ENCODE data around the gene CNN1. TPM values are rescaled to one million over a fixed set of nuclear protein-coding genes. Genes with fewer than 3 reads are reported as not detected.
A peak's percentile ranks its signal among the peaks of the same experiment; 100 is the strongest.

Gene CNN1
- total and polyA plus RNA-seq, 2 of the 13 experiments (the other 11 are each of a cell fraction or from before 2014, with no cell fraction given): 0.70 to 1.1 TPM

- peak; percentile 66; the same call in 1 of the 2 replicates for TF ChIP-seq TIGD3 (CRISPR knock-in tag; IDR thresholded peaks at IDR 0.05; ENCODE audit: borderline replicate concordance)
- no peak for TF ChIP-seq U2AF2 (IDR thresholded peaks at IDR 0.05; ENCODE audit: low read depth, low read length)
- TF ChIP-seq ZNF713 (CRISPR knock-in tag; IDR thresholded peaks at IDR 0.05): 0 out of 2 replicates have a peak, but pooled peaks have one; percentile 72
- TF ChIP-seq LCORL (IDR thresholded peaks at IDR 0.05): no peak
- TF ChIP-seq LCORL (CRISPR knock-in tag; IDR thresholded peaks at IDR 0.05): peak; percentile 14; the same call in 1 of the 2 replicates
- no peak for TF ChIP-seq IKZF4 (CRISPR knock-in tag; IDR thresholded peaks at IDR 0.05; ENCODE audit: borderline replicate concordance, low read depth, not compliant biosample characterization)
- TF ChIP-seq ISL2 (CRISPR knock-in tag; IDR thresholded peaks at IDR 0.05): 0 out of 2 replicates have a peak, but pooled peaks have one; percentile 24
- TF ChIP-seq ARID5B (CRISPR knock-in tag; IDR thresholded peaks at IDR 0.05): peak; percentile 55; the same call in 1 of the 2 replicates
- TF ChIP-seq TAF1 (CRISPR knock-in tag; IDR thresholded peaks at IDR 0.05): peak; percentile 94
- peak; percentile 65; the same call in 1 of the 2 replicates for TF ChIP-seq KLF6 (CRISPR knock-in tag; IDR thresholded peaks at IDR 0.05)
- TF ChIP-seq MLXIP (CRISPR knock-in tag; IDR thresholded peaks at IDR 0.05; ENCODE audit: borderline replicate concordance): no peak
- TF ChIP-seq ZNF503 (CRISPR knock-in tag; IDR thresholded peaks at IDR 0.05): no peak; the same call in 1 of the 2 replicates
- TF ChIP-seq ZNF564 (CRISPR knock-in tag; IDR thresholded peaks at IDR 0.05): peak; percentile 86; the same call in 1 of the 2 replicates
- TF ChIP-seq ZNF362 (CRISPR knock-in tag; IDR thresholded peaks at IDR 0.05; ENCODE audit: borderline replicate concordance): no peak
- TF ChIP-seq ZNF746 (CRISPR knock-in tag; IDR thresholded peaks at IDR 0.05): peak; percentile 25; the same call in 1 of the 2 replicates
- peak; percentile 70; the same call in 1 of the 2 replicates for TF ChIP-seq ISX (CRISPR knock-in tag; conservative IDR thresholded peaks at IDR 0.05)
- TF ChIP-seq XBP1 (CRISPR knock-in tag; IDR thresholded peaks at IDR 0.05): no peak
These were observed 58.8 kb downstream of the CNN1 start, which contains the start of gene ZNF627 (continued) for GRCh38 chr19:11597202-11598102.

Data from HepG2 (cell line).